HepG2 (cell line): ENCODE results near the gene CEP78. TPM values are rescaled to one million over a fixed set of nuclear protein-coding genes. Genes with fewer than 3 reads are reported as not detected.

ENCODE experiments used
- AGO2 ChIP-seq: fragments of 200-400 bp; formaldehyde crosslinking; optimal IDR thresholded peaks from 2 replicates; pipeline ENCODE3; 2017; ENCODE audit warnings: mild to moderate bottlenecking, low read depth, low read length, moderate library complexity
- CHCHD3 ChIP-seq: sonication (generic); formaldehyde crosslinking; IDR thresholded peaks from 2 replicates; pipeline ENCODE4 v1.8.0; 2022; ENCODE audit warnings: mild to moderate bottlenecking, missing genetic modification reagents, moderate library complexity
- CREB1 ChIP-seq, 2 experiments: fragments of 450-650 bp in 1 of 2; IDR thresholded peaks; 2 replicates each; pipeline ENCODE4 v1.6.1; 2016 to 2017; ENCODE audit warnings: control low read depth in 1 of 2, mild to moderate bottlenecking in 1 of 2, missing compliant biosample characterization in 1 of 2, missing genetic modification characterization in 1 of 2
- FOXA1 ChIP-seq, 2 experiments: fragments of 450-650 bp in 1 of 2; sonication (generic) in 1 of 2; formaldehyde crosslinking in 1 of 2; IDR thresholded peaks; 2 replicates each; pipeline versions ENCODE4 v1.4.0 to v1.6.1; 2016 to 2020; ENCODE audit warnings: missing genetic modification reagents in 1 of 2
- HNF4G ChIP-seq, 2 experiments: sonication (generic) in 1 of 2; formaldehyde crosslinking in 1 of 2; IDR thresholded peaks; 2 replicates each; pipeline versions ENCODE4 v1.4.0 to v1.6.1; 2011 to 2020; ENCODE audit warnings: borderline replicate concordance in 2 of 2, low read depth in 2 of 2, mild to moderate bottlenecking in 2 of 2, low read length in 1 of 2, missing genetic modification reagents in 1 of 2, moderate library complexity in 1 of 2
- JUNB ChIP-seq: sonication (generic); formaldehyde crosslinking; IDR thresholded peaks from 2 replicates; pipeline ENCODE4 v1.8.0; 2022; ENCODE audit warnings: missing genetic modification reagents, mild to moderate bottlenecking, borderline replicate concordance
- MTF2 ChIP-seq: sonication (generic); formaldehyde crosslinking; IDR thresholded peaks from 2 replicates; pipeline ENCODE4 v1.5.0; 2020; ENCODE audit warnings: missing genetic modification reagents, borderline replicate concordance
- PCBP2 ChIP-seq: fragments of 200-400 bp; formaldehyde crosslinking; optimal IDR thresholded peaks from 2 replicates; pipeline ENCODE3; 2018; ENCODE audit warnings: low read length, low read depth; ENCODE audit not compliant: poor library complexity, severe bottlenecking
- PRPF4 ChIP-seq: fragments of 200-400 bp; formaldehyde crosslinking; IDR thresholded peaks from 2 replicates; pipeline ENCODE4 v1.6.1; 2016; ENCODE audit warnings: low read length, low read depth; ENCODE audit not compliant: poor library complexity, severe bottlenecking
- YEATS4 ChIP-seq: sonication (generic); formaldehyde crosslinking; IDR thresholded peaks from 2 replicates; pipeline ENCODE4 v1.4.0; 2020; ENCODE audit warnings: missing genetic modification reagents, borderline replicate concordance
- ZNF260 ChIP-seq: sonication (generic); formaldehyde crosslinking; IDR thresholded peaks from 2 replicates; pipeline ENCODE4 v1.4.0; 2020; ENCODE audit warnings: missing genetic modification reagents, low read depth, mild to moderate bottlenecking, borderline replicate concordance
- ZNF431 ChIP-seq: sonication (generic); formaldehyde crosslinking; IDR thresholded peaks from 2 replicates; pipeline ENCODE4 v1.9.0; 2022; ENCODE audit warnings: missing genetic modification reagents, low read depth, mild to moderate bottlenecking, borderline replicate concordance
- ZNF441 ChIP-seq: sonication (generic); formaldehyde crosslinking; IDR thresholded peaks from 2 replicates; pipeline ENCODE4 v1.7.0; 2021; ENCODE audit warnings: missing genetic modification reagents, borderline replicate concordance
- ZNF446 ChIP-seq: sonication (generic); formaldehyde crosslinking; IDR thresholded peaks from 2 replicates; pipeline ENCODE4 v1.5.0; 2020; ENCODE audit warnings: mild to moderate bottlenecking, missing genetic modification reagents
- ZNF543 ChIP-seq: sonication (generic); formaldehyde crosslinking; IDR thresholded peaks from 2 replicates; pipeline ENCODE4 v1.4.0; 2020; ENCODE audit warnings: mild to moderate bottlenecking, missing genetic modification reagents
- ZNF776 ChIP-seq: sonication (generic); formaldehyde crosslinking; IDR thresholded peaks from 2 replicates; pipeline ENCODE4 v1.4.0; 2020; ENCODE audit warnings: mild to moderate bottlenecking, missing genetic modification reagents
- polyA plus RNA-seq, 8 experiments: library from polyadenylated mRNA; depleted of rRNA in 3 of 8; stranded (reverse) in 7 of 8; unstranded in 1 of 8; fragments of >200 nt; fragmentation: Illumina TruSeq in 4 of 8; extraction: Trizol in 4 of 8; gene quantifications; 2 replicates each; pipeline versions ENCODE4 v1.2.1 to v1.2.3, GENCODE V29; 2011 to 2016; ENCODE audit warnings: low read depth in 4 of 8, missing spikeins in 1 of 8, mixed read lengths in 1 of 8; ENCODE audit not compliant: insufficient read depth in 1 of 8
- total RNA-seq, 5 experiments: library from RNA; depleted of rRNA; stranded (reverse); fragments of >200 nt; fragmentation: Illumina TruSeq; extraction: Trizol; gene quantifications; 2 replicates each; pipeline ENCODE4 v1.2.3, GENCODE V29; 2016; ENCODE audit warnings: low read depth in 1 of 5
- TF ChIP-seq, protein P1 (sequence below): sonication (generic); formaldehyde crosslinking; IDR thresholded peaks from 2 replicates; pipeline ENCODE4 v1.5.0; 2020; ENCODE audit warnings: missing genetic modification reagents, mild to moderate bottlenecking, borderline replicate concordance
- TF ChIP-seq, protein P2 (sequence below): sonication (generic); formaldehyde crosslinking; IDR thresholded peaks from 2 replicates; pipeline ENCODE4 v1.4.0; 2020; ENCODE audit warnings: missing genetic modification reagents
- TF ChIP-seq, protein P3 (sequence below): sonication (generic); formaldehyde crosslinking; IDR thresholded peaks from 2 replicates; pipeline ENCODE4 v1.5.1; 2020; ENCODE audit warnings: mild to moderate bottlenecking, missing genetic modification reagents, borderline replicate concordance
- TF ChIP-seq, protein P4 (sequence below): sonication (generic); formaldehyde crosslinking; IDR thresholded peaks from 2 replicates; pipeline ENCODE4 v1.8.1; 2023; ENCODE audit warnings: missing genetic modification reagents, inconsistent platforms, borderline replicate concordance

CEP78 gene
- total and polyA plus RNA-seq, 2 of the 13 experiments (the other 11 are each of a cell fraction or from before 2014, with no cell fraction given) = 5.1 to 30.8 TPM

DNA sequence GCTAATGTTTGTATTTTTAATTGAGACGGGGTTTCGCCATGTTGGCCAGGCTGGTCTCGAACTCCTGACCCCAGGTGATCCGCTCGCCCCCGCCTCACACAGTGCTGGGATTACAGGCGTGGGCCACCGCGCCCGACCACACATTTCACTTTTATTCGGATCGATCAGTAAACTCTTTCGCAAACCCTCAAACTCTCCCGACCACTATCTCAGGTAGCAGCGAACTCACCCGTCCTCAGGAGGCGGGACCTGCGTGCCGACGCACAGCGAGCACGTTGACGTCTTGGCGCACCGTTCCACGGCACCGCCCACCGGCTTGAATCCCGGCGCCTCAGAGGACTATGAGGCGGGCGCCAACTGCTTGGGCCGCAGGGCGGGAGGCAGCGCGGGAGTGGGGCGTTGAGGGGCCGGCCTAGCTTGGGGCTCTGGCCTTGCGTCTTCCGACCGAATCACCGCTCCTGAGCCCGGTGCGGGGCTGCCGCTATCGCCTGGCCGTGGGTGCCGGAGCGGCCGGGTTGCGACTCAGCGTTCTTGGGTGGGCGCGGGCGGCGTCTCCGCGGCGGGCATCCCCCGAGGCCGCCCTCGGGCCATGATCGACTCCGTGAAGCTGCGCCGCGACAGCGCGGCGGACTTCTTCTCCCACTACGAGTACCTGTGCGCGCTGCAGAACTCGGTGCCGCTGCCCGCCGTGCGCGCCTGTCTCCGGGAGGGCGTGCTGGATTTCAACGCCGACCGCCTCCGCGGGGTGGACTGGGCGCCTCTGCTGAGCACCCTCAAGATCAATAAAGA, at the start of gene CEP78 (continued):
- TF ChIP-seq, protein P1, sequence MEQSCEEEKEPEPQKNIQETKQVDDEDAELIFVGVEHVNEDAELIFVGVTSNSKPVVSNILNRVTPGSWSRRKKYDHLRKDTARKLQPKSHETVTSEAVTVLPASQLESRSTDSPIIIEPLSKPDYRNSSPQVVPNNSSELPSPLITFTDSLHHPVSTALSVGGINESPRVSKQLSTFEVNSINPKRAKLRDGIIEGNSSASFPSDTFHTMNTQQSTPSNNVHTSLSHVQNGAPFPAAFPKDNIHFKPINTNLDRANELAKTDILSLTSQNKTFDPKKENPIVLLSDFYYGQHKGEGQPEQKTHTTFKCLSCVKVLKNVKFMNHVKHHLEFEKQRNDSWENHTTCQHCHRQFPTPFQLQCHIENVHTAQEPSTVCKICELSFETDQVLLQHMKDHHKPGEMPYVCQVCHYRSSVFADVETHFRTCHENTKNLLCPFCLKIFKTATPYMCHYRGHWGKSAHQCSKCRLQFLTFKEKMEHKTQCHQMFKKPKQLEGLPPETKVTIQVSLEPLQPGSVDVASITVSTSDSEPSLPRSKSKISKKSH (CRISPR knock-in tag) = peak; percentile 57; the same call in 1 of the 2 replicates
- TF ChIP-seq, protein P2, sequence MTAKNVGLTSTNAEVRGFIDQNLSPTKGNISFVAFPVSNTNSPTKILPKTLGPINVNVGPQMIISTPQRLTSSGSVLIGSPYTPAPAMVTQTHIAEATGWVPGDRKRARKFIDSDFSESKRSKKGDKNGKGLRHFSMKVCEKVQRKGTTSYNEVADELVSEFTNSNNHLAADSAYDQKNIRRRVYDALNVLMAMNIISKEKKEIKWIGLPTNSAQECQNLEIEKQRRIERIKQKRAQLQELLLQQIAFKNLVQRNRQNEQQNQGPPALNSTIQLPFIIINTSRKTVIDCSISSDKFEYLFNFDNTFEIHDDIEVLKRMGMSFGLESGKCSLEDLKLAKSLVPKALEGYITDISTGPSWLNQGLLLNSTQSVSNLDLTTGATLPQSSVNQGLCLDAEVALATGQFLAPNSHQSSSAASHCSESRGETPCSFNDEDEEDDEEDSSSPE (CRISPR knock-in tag) = peak; percentile 95
- no peak; the same call in 1 of the 2 replicates for TF ChIP-seq JUNB
- peak; percentile 68; the same call in 1 of the 2 replicates for TF ChIP-seq CREB1 (IDR thresholded peaks at IDR 0.05)
- TF ChIP-seq CREB1 (CRISPR knock-in tag; IDR thresholded peaks at IDR 0.05) = peak; percentile 58
- TF ChIP-seq ZNF776 (CRISPR knock-in tag) = peak; percentile 76; the same call in 1 of the 2 replicates
- peak; percentile 85 for TF ChIP-seq ZNF543 (CRISPR knock-in tag)
- no peak for TF ChIP-seq HNF4G (IDR thresholded peaks at IDR 0.05; ENCODE audit: borderline replicate concordance, low read depth, low read length)
- TF ChIP-seq HNF4G (CRISPR knock-in tag; IDR thresholded peaks at IDR 0.05; ENCODE audit: borderline replicate concordance, low read depth) = 0 out of 2 replicates have a peak, but pooled peaks have one; percentile 16
- peak; percentile 35; the same call in 1 of the 2 replicates for TF ChIP-seq CHCHD3
- TF ChIP-seq, protein P3, sequence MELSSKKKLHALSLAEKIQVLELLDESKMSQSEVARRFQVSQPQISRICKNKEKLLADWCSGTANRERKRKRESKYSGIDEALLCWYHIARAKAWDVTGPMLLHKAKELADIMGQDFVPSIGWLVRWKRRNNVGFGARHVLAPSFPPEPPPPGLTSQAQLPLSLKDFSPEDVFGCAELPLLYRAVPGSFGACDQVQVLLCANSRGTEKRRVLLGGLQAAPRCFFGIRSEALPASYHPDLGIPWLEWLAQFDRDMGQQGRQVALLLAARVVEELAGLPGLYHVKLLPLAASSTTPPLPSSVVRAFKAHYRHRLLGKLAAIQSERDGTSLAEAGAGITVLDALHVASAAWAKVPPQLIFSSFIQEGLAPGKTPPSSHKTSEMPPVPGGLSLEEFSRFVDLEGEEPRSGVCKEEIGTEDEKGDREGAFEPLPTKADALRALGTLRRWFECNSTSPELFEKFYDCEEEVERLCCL = peak; percentile 77; the same call in 1 of the 2 replicates
- TF ChIP-seq ZNF441 (CRISPR knock-in tag) = peak; percentile 62; the same call in 1 of the 2 replicates
- no peak for TF ChIP-seq FOXA1 (IDR thresholded peaks at IDR 0.05)
- TF ChIP-seq FOXA1 (CRISPR knock-in tag; IDR thresholded peaks at IDR 0.05) = no peak
- TF ChIP-seq PRPF4 = no peak
- TF ChIP-seq, protein P4, sequence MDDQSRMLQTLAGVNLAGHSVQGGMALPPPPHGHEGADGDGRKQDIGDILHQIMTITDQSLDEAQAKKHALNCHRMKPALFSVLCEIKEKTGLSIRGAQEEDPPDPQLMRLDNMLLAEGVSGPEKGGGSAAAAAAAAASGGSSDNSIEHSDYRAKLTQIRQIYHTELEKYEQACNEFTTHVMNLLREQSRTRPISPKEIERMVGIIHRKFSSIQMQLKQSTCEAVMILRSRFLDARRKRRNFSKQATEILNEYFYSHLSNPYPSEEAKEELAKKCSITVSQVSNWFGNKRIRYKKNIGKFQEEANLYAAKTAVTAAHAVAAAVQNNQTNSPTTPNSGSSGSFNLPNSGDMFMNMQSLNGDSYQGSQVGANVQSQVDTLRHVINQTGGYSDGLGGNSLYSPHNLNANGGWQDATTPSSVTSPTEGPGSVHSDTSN (CRISPR knock-in tag) = no peak; the same call in 1 of the 2 replicates
- TF ChIP-seq ZNF431 (CRISPR knock-in tag) = no peak
- TF ChIP-seq ZNF446 (CRISPR knock-in tag) = peak; percentile 73; the same call in 1 of the 2 replicates
- TF ChIP-seq PCBP2 = no peak
- TF ChIP-seq ZNF260 (CRISPR knock-in tag) = no peak
- peak; percentile 84 for TF ChIP-seq YEATS4 (CRISPR knock-in tag)
- peak; percentile 95 for TF ChIP-seq MTF2
- no peak for TF ChIP-seq AGO2
